Measurements from ENCODE around the gene HRK. TPM values are rescaled to one million over a fixed set of nuclear protein-coding genes. Genes with fewer than 3 reads are reported as not detected.

HRK gene
- total RNA-seq, 1 experiment from 2014 or later: 0.33 TPM

DNA sequence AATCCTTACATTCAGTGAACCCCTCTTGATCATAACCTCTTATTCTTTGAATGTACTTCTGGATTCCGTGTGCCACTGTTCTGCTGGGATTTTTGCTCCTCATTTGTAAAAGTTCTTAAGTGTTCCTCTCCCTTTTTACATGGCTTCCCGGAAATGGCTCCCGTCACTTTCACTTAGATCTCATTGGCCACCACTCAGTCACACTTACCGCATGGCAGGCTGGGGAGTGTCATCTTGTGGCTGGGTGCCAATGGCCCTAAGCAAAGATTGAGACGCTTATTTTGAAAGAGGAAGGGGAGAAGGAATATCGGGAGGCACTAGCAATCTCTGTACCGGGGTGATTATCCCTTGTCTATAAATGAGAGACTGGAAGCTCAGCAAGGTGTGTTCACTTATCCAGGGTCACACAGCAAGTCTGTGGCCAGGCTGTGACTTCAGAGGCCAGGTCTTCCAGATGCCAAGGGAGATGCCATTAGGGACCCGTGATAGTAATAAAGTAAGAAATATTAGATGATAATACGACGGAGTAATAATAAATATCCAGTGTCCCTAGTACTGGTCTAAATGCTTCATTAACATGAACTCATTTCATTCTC is 74.3 kb downstream of the HRK start:
- H3K4me2 ChIP-seq (ENCODE audit: low read length): no peak overlapping the region
- H3K79me2 ChIP-seq (ENCODE audit: low read length): no peaks in the 10 kb centered on the region
- H4K20me1 ChIP-seq (ENCODE audit: low read length): no peaks in the 10 kb centered on the region
- no TSS peak for BruUV-seq (replicated peaks)
- no peaks in the 10 kb centered on the region for H3K4me1 ChIP-seq (ENCODE audit: insufficient read depth, low read length)
- CTCF ChIA-PET: no interaction called here
- H3K36me3 ChIP-seq (ENCODE audit: low read depth, low read length): no peaks in the 10 kb centered on the region
- TF ChIP-seq, protein P1, sequence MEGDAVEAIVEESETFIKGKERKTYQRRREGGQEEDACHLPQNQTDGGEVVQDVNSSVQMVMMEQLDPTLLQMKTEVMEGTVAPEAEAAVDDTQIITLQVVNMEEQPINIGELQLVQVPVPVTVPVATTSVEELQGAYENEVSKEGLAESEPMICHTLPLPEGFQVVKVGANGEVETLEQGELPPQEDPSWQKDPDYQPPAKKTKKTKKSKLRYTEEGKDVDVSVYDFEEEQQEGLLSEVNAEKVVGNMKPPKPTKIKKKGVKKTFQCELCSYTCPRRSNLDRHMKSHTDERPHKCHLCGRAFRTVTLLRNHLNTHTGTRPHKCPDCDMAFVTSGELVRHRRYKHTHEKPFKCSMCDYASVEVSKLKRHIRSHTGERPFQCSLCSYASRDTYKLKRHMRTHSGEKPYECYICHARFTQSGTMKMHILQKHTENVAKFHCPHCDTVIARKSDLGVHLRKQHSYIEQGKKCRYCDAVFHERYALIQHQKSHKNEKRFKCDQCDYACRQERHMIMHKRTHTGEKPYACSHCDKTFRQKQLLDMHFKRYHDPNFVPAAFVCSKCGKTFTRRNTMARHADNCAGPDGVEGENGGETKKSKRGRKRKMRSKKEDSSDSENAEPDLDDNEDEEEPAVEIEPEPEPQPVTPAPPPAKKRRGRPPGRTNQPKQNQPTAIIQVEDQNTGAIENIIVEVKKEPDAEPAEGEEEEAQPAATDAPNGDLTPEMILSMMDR (conservative IDR thresholded peaks at IDR 0.05; ENCODE audit: low read depth, low read length): no peak
- TF ChIP-seq EZH2 (IDR thresholded peaks at IDR 0.05; ENCODE audit: low read length, unreplicated experiment) (no peak), EZH2phosphoT487 (IDR thresholded peaks at IDR 0.05; ENCODE audit: borderline replicate concordance, low read length) (no peak)
- DNase-seq: no peak
- intact Hi-C loops (cut with micrococcal nuclease): no loop called here
- POLR2A ChIA-PET (ENCODE audit: unreplicated experiment): interaction anchor here (0.6 kb wide), 2 partner anchors 52 to 323 kb away, joined by 3 to 7 read pairs; no protein-coding TSS in a partner anchor
- no peak overlapping the region for H3K9ac ChIP-seq (ENCODE audit: low read length)
- no peak overlapping the region for H2AFZ ChIP-seq (ENCODE audit: low read length)
- H3K9me2 ChIP-seq (replicated peaks; ENCODE audit: low read length): no peaks in the 10 kb centered on the region
- no peak overlapping the region for H3K27ac ChIP-seq (ENCODE audit: low read length)
- H3F3A ChIP-seq (ENCODE audit: low read length, unreplicated experiment): no peaks in the 10 kb centered on the region
- no peak for ATAC-seq
- H3K4me3 ChIP-seq (ENCODE audit: low read length): no peak overlapping the region
- no peaks in the 10 kb centered on the region for H3K9me3 ChIP-seq (ENCODE audit: low read length)
- H3K27me3 ChIP-seq (ENCODE audit: low read length): no peaks in the 10 kb centered on the region

Other genes starting within 250 kb of the HRK start
- 33.4 and 45.2 TPM in 2 replicates for gene SPRING1, start 143.4 kb downstream of the HRK start, total RNA-seq (2014; rRNA removed)
- 12.6 and 15.8 TPM in 2 replicates for gene RNFT2, start 143.1 kb downstream of the HRK start, total RNA-seq (2014; rRNA removed)
- 12.1 and 20.7 TPM in 2 replicates for gene FBXW8, start 29.5 kb upstream of the HRK start, total RNA-seq (2014; rRNA removed)
- gene TESC, start 218.0 kb upstream of the HRK start, total RNA-seq (2014; rRNA removed): 0.75 and 2.1 TPM in 2 replicates

All from PC-3 (cell line).